ENCODE measurements around the gene TAS2R42. TPM values are rescaled to one million over a fixed set of nuclear protein-coding genes. Genes with fewer than 3 reads are reported as not detected.

TAS2R42 gene, protein sequence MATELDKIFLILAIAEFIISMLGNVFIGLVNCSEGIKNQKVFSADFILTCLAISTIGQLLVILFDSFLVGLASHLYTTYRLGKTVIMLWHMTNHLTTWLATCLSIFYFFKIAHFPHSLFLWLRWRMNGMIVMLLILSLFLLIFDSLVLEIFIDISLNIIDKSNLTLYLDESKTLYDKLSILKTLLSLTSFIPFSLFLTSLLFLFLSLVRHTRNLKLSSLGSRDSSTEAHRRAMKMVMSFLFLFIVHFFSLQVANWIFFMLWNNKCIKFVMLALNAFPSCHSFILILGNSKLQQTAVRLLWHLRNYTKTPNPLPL
- not detected for total RNA-seq
- long read RNA-seq, donor 1: 0 reads
- long read RNA-seq, donor 2: 0 reads

DNA sequence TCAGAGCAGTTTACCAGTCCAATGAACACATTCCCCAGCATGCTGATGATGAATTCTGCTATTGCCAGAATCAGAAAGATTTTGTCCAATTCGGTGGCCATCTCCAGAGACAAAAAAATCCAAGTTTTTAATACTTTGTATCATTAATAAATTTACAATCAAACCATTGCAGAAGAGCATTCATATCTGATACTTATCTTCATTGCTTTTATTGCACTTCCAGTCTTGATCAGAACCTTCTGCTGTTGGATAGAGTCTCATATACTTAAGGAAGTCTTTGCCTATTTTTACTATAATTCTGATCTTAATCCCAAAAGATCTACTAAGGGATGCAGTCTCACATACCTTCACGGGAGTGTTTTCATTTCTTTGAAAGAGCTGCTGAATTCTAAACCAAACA lies at the start of gene TAS2R42:
TAS2R42 (minus strand) TSS at position 101 of the 400 bp plus-strand sequence; CDS start at position 101, 0 bp downstream.
- Histone ChIP-seq H3K4me3 (no peak within 1 kb of the TSS), H3K36me3 (ENCODE audit: low read depth) (no peaks in the 10 kb centered on the region), H3K9me3 (no peaks in the 10 kb centered on the region), H3K4me1 (ENCODE audit: low read depth) (no peaks in the 10 kb centered on the region)
- TF ChIP-seq, protein P1, sequence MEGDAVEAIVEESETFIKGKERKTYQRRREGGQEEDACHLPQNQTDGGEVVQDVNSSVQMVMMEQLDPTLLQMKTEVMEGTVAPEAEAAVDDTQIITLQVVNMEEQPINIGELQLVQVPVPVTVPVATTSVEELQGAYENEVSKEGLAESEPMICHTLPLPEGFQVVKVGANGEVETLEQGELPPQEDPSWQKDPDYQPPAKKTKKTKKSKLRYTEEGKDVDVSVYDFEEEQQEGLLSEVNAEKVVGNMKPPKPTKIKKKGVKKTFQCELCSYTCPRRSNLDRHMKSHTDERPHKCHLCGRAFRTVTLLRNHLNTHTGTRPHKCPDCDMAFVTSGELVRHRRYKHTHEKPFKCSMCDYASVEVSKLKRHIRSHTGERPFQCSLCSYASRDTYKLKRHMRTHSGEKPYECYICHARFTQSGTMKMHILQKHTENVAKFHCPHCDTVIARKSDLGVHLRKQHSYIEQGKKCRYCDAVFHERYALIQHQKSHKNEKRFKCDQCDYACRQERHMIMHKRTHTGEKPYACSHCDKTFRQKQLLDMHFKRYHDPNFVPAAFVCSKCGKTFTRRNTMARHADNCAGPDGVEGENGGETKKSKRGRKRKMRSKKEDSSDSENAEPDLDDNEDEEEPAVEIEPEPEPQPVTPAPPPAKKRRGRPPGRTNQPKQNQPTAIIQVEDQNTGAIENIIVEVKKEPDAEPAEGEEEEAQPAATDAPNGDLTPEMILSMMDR (IDR thresholded peaks at IDR 0.05): no peak
- DNase-seq: no peak
- intact Hi-C loops (cut with DNase I, micrococcal nuclease): no loop called here
- no peak for ATAC-seq

DNA sequence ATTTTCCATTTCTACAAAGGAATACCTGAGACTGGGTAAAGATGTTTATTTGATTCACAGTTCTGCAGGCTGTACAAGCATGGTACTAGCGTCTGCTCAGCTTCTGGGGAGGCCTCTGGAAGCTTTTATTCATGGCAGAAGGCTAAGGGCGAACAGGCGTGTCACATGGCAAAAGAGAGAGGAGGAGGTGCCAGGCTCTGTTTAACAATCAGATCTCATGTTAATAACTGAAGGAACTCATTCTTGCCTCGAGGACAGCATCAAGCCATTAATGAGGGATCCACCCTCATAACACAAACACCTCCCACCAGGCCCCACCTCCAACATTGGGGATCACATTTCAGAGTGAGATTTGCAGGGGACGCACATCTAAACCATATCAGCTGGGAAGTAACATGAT lies 46.8 kb upstream of the TAS2R42 start:
- no peaks in the 10 kb centered on the region for H3K9me3 ChIP-seq
- no peak for ATAC-seq
- DNase-seq: no peak
- no peaks in the 10 kb centered on the region for H3K4me1 ChIP-seq (ENCODE audit: low read depth)
- intact Hi-C loops (cut with DNase I, micrococcal nuclease): no loop called here
- H3K36me3 ChIP-seq (ENCODE audit: low read depth): no peaks in the 10 kb centered on the region
- H3K4me3 ChIP-seq: no peak overlapping the region
- TF ChIP-seq, protein P1 (IDR thresholded peaks at IDR 0.05): no peak

DNA sequence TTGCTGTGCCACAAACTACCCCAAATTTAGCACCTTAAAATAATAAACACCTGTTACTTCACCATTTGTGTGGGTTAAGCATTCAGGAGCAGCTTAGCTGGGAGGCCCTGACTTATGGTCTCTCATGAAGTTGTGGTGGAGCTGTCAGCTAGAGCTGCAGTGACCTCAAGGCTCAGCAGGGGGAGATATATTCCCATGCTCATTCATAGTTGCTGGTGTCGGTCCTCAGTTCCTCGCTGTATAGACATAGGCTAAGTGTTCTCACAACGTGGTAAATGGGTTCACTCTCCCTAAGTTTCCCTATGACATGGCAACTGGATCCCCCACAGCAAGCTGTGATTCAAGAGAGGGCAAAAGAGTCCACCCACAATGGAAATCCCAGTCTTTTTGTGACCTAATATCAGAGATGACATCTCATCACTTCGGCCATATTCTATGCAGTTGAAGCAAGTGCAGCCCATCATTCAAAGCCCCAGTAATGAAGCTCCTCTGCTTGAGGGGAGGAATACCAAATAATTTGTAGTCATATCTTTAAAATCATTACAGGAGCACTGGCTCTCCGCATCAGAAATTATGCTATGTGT lies 41.7 kb upstream of the TAS2R42 start:
- Histone ChIP-seq H3K36me3 (ENCODE audit: low read depth) (no peaks in the 10 kb centered on the region), H3K9me3 (no peaks in the 10 kb centered on the region), H3K4me3 (no peak overlapping the region), H3K4me1 (ENCODE audit: low read depth) (no peaks in the 10 kb centered on the region)
- TF ChIP-seq, protein P1 (IDR thresholded peaks at IDR 0.05): peak; percentile 20
- peak; percentile 71 for ATAC-seq
- intact Hi-C loops (cut with DNase I, micrococcal nuclease): no loop called here
- peak in 2 of 3 donors; percentile 32 to 55 for DNase-seq

DNA sequence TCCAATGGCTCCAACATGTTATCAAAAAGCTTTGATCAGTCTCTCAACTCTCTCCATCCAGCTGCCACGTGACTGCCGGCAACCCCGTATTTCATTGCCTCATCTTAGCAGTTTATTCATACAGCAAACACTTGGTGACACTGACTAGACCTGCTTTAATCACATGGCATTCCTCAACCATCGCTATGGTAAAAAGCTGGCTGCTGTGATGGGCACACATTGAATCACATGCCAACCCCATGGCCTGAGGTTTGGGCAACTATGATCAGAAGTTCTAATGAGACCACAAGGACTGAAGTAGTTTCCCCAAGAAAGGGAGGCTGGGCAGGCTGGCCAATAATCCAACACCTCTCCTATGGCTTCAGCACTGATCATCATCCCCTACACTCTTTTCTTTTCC lies 40.6 kb upstream of the TAS2R42 start:
- H3K4me1 ChIP-seq (ENCODE audit: low read depth): no peaks in the 10 kb centered on the region
- intact Hi-C loops (cut with DNase I, micrococcal nuclease): no loop called here
- no peak overlapping the region for H3K4me3 ChIP-seq
- H3K36me3 ChIP-seq (ENCODE audit: low read depth): no peaks in the 10 kb centered on the region
- TF ChIP-seq, protein P1 (IDR thresholded peaks at IDR 0.05): no peak
- H3K9me3 ChIP-seq: no peaks in the 10 kb centered on the region
- ATAC-seq (no peak), DNase-seq (no peak)

DNA sequence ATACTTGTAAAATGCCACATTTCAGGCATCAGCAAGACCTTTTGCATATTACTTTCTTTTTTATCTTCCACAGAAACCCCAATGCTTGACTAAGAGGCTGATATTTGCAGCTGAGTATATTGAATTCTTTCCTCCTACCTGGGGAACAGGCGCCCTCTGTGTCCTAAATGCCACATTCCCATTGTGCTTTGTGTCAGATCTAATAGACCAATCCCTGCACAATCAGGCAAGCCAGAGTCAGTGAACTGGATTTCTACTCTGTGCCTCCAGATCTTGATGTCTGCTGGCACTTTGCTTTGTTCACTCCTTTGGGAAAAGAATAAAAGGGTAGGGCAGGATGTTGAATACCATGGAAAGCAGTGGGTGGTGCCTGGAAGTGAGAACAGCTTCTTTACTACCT lies 22.4 kb upstream of the TAS2R42 start:
- DNase-seq (no peak), ATAC-seq (no peak)
- H3K9me3 ChIP-seq: peaks cover 3% of the 10 kb centered on the region
- no peaks in the 10 kb centered on the region for H3K36me3 ChIP-seq (ENCODE audit: low read depth)
- intact Hi-C loops (cut with DNase I, micrococcal nuclease): loop anchor here in 1 of 2 donors (10.0 kb wide), 1 partner anchor 434 kb away; no protein-coding TSS in a partner anchor
- TF ChIP-seq, protein P1 (IDR thresholded peaks at IDR 0.05): no peak
- H3K4me3 ChIP-seq: no peak overlapping the region
- H3K4me1 ChIP-seq (ENCODE audit: low read depth): no peaks in the 10 kb centered on the region

All from mucosa of descending colon (tissue), 3 donors.